Mucosa of descending colon (tissue), 3 donors: ENCODE results near the gene DNAH7. TPM values are rescaled to one million over a fixed set of nuclear protein-coding genes. Genes with fewer than 3 reads are reported as not detected.

ENCODE experiments used
- ATAC-seq: fragments of 200-7000 bp; cut with Tn5 transposase; one replicate; pipeline ENCODE4 v1.9.1; 2020; ENCODE audit warnings: mild to moderate bottlenecking, moderate library complexity
- DNase-seq, 3 donors: peaks; one replicate each; pipeline ENCODE4 v3.0.0-alpha.2; 2020
- H3K36me3 ChIP-seq: fragments of 200-600 bp; one replicate; pipeline ENCODE4 v1.8.0; 2021; ENCODE audit warnings: low read depth, mild to moderate bottlenecking
- H3K4me1 ChIP-seq: fragments of 200-600 bp; one replicate; pipeline ENCODE4 v1.8.0; 2021; ENCODE audit warnings: low read depth, mild to moderate bottlenecking
- H3K4me3 ChIP-seq: fragments of 200-600 bp; one replicate; pipeline ENCODE4 v1.8.0; 2021; ENCODE audit warnings: mild to moderate bottlenecking
- H3K9me3 ChIP-seq: fragments of 200-600 bp; one replicate; pipeline ENCODE4 v1.8.0; 2021; ENCODE audit warnings: mild to moderate bottlenecking
- CTCF ChIP-seq: fragments of 200-600 bp; IDR thresholded peaks from one replicate; pipeline ENCODE4 v1.8.0; 2022; ENCODE audit warnings: antibody characterized with exemption, mild to moderate bottlenecking
- intact Hi-C, 2 donors: fragments of 100-400 bp; cut with DNase I in 1 of 2; cut with micrococcal nuclease in 1 of 2; formaldehyde crosslinking; loops; one replicate each; pipeline versions ENCODE4 v1.11.0 to v1.11.1; 2022; cut with DNase I, micrococcal nuclease
- total RNA-seq, 3 donors: library from RNA; stranded (reverse); fragmentation: NEBNext Ultra II Directional in 2 of 3; extraction: Animal tissue kit (Norgen Biotek cat#: 25700) in 2 of 3; gene quantifications; one replicate each; pipeline versions ENCODE4 v1.2.1 to v1.2.4, GENCODE V29; 2021 to 2023
- donor health status: DM: no; HTN: no; CAD: no; lungs with moderate emphysema.
- donor health status: DM: no; HTN: no; CAD: no.
- donor health status: DM: no; HTN: yes; CAD: no.

The DNAH7 gene
- total RNA-seq, 3 donors from 2014 or later, result 3.0 to 9.3 (median 5.5) TPM

GRCh38 chr2:195910570-195910969 lies 158.1 kb downstream of the DNAH7 start:
- TF ChIP-seq CTCF, result no peak
- DNase-seq (no peak), ATAC-seq (no peak)
- Histone ChIP-seq H3K4me1 (no peaks in the 10 kb centered on the region), H3K9me3 (no peaks in the 10 kb centered on the region), H3K36me3 (no peaks in the 10 kb centered on the region), H3K4me3 (no peak overlapping the region)
- intact Hi-C loops, result no loop called here

GRCh38 chr2:195909926-195910325 lies 158.7 kb downstream of the DNAH7 start:
- no peak for DNase-seq
- intact Hi-C loops, result no loop called here

GRCh38 chr2:195907474-195907873 lies 161.2 kb downstream of the DNAH7 start:
- DNase-seq (no peak), ATAC-seq (no peak)
- H3K9me3 ChIP-seq, result no peaks in the 10 kb centered on the region
- H3K4me3 ChIP-seq, result no peak overlapping the region
- no peak for TF ChIP-seq CTCF
- intact Hi-C loops, result no loop called here
- no peaks in the 10 kb centered on the region for H3K36me3 ChIP-seq
- no peaks in the 10 kb centered on the region for H3K4me1 ChIP-seq

More at GRCh38 chr2:195909926-195910325, 158.7 kb downstream of the DNAH7 start:
- no peak for ATAC-seq
- Histone ChIP-seq H3K9me3 (no peaks in the 10 kb centered on the region), H3K4me1 (no peaks in the 10 kb centered on the region), H3K4me3 (no peak overlapping the region), H3K36me3 (no peaks in the 10 kb centered on the region)
- TF ChIP-seq CTCF, result no peak

- Histone ChIP-seq H3K36me3 (no peaks in the 10 kb centered on the region), H3K9me3 (no peaks in the 10 kb centered on the region), H3K4me3 (no peak overlapping the region), H3K4me1 (no peaks in the 10 kb centered on the region)
- intact Hi-C loops, result no loop called here
- ATAC-seq, result no peak
- no peak for TF ChIP-seq CTCF
- no peak for DNase-seq
These were observed 164.7 kb downstream of the DNAH7 start for GRCh38 chr2:195903956-195904355.

GRCh38 chr2:195902857-195903256 lies 165.8 kb downstream of the DNAH7 start:
- no peaks in the 10 kb centered on the region for H3K4me1 ChIP-seq
- H3K36me3 ChIP-seq, result no peaks in the 10 kb centered on the region
- intact Hi-C loops, result no loop called here
- TF ChIP-seq CTCF, result no peak
- no peak for DNase-seq
- no peak for ATAC-seq
- H3K9me3 ChIP-seq, result no peaks in the 10 kb centered on the region
- no peak overlapping the region for H3K4me3 ChIP-seq

GRCh38 chr2:195899226-195899625 lies 169.4 kb downstream of the DNAH7 start:
- no peak for TF ChIP-seq CTCF

More at GRCh38 chr2:195899226-195899625, 169.4 kb downstream of the DNAH7 start:
- no peak for ATAC-seq
- Histone ChIP-seq H3K36me3 (no peaks in the 10 kb centered on the region), H3K9me3 (no peaks in the 10 kb centered on the region), H3K4me1 (no peaks in the 10 kb centered on the region), H3K4me3 (no peak overlapping the region)
- intact Hi-C loops, result no loop called here
- no peak for DNase-seq
